ENCODE results near the gene CCDC85C.

- no peak for TF ChIP-seq CTCF (IDR thresholded peaks at IDR 0.05)
- TF ChIP-seq ZFX (IDR thresholded peaks at IDR 0.05; ENCODE audit: borderline replicate concordance) = no peak
Observed at GRCh38 chr14:99635116-99635515, 31.1 kb upstream of the CCDC85C start.
